ENCODE data around the gene PCNX2. TPM values are rescaled to one million over a fixed set of nuclear protein-coding genes. Genes with fewer than 3 reads are reported as not detected.

The PCNX2 gene
- total RNA-seq, 1 experiment from 2014 or later, result 50.8 TPM

GRCh38 chr1:232978091-232978634 lies 317.4 kb downstream of the PCNX2 start:
- CTCF ChIA-PET, result no interaction called here

GRCh38 chr1:232974971-232975370 lies 320.6 kb downstream of the PCNX2 start:
- Mint-ChIP-seq H3K9me3 (peaks cover 19% of the 10 kb centered on the region), H3K27ac (no peak overlapping the region), H3K4me1 (no peaks in the 10 kb centered on the region), H3K27me3 (ENCODE audit: low read depth) (no peaks in the 10 kb centered on the region), H3K4me3 (no peak overlapping the region), H3K36me3 (peaks cover 78% of the 10 kb centered on the region)
- DNase-seq (ENCODE audit: low spot score) (no peak), ATAC-seq (no peak)
- no peak for TF ChIP-seq USF2 (CRISPR knock-in tag; IDR thresholded peaks at IDR 0.05)
- TF ChIP-seq RORB (CRISPR knock-in tag; IDR thresholded peaks at IDR 0.05), result no peak
- TF ChIP-seq JAZF1 (CRISPR knock-in tag; IDR thresholded peaks at IDR 0.05), result no peak
- TF ChIP-seq ZNF121 (CRISPR knock-in tag; IDR thresholded peaks at IDR 0.05), result no peak
- TF ChIP-seq STAT6 (CRISPR knock-in tag; conservative IDR thresholded peaks at IDR 0.05; ENCODE audit: low read depth), result no peak
- no peak for TF ChIP-seq AR (CRISPR knock-in tag; IDR thresholded peaks at IDR 0.05)
- no peak for TF ChIP-seq PRRX2 (CRISPR knock-in tag; IDR thresholded peaks at IDR 0.05)
- TF ChIP-seq GTF2I (CRISPR knock-in tag; conservative IDR thresholded peaks at IDR 0.05), result no peak
- no peak for TF ChIP-seq ZNF425 (CRISPR knock-in tag; conservative IDR thresholded peaks at IDR 0.05)
- TF ChIP-seq ZNF423 (CRISPR knock-in tag; IDR thresholded peaks at IDR 0.05), result no peak
- CTCF ChIA-PET, result no interaction called here
- POLR2A ChIA-PET, result no interaction called here

More at GRCh38 chr1:232978091-232978634, 317.4 kb downstream of the PCNX2 start:
- H3K36me3 Mint-ChIP-seq, result peaks cover 48% of the 10 kb centered on the region
- POLR2A ChIA-PET, result no interaction called here
- H3K27ac Mint-ChIP-seq, result no peak overlapping the region; the same call in 1 of the 2 replicates
- H3K9me3 Mint-ChIP-seq, result peaks cover 10% of the 10 kb centered on the region
- H3K27me3 Mint-ChIP-seq (ENCODE audit: low read depth), result no peaks in the 10 kb centered on the region
- ATAC-seq (no peak), DNase-seq (ENCODE audit: low spot score) (no peak)
- no peak overlapping the region for H3K4me3 Mint-ChIP-seq
- TF ChIP-seq USF1 (CRISPR knock-in tag; IDR thresholded peaks at IDR 0.05), result no peak
- TF ChIP-seq NR1H2 (CRISPR knock-in tag; IDR thresholded peaks at IDR 0.05), result no peak
- no peak for TF ChIP-seq IRF1 (CRISPR knock-in tag; IDR thresholded peaks at IDR 0.05)
- no peak for TF ChIP-seq AR (CRISPR knock-in tag; IDR thresholded peaks at IDR 0.05)
- peaks cover 9% of the 10 kb centered on the region for H3K4me1 Mint-ChIP-seq

Measured in WTC11 (cell line).